HG03521 (cell line): ENCODE results near the gene PDCD1LG2.
"Not testable (repeated sequence)": the region's sequence is repeated elsewhere in the genome, so short reads cannot be mapped to it uniquely, and the experiment has no call there.

ENCODE experiments used
- ATAC-seq: cut with Tn5 transposase; IDR thresholded peaks from one replicate; pipeline ENCODE4 v1.9.1; 2021; ENCODE audit warnings: mild to moderate bottlenecking, moderate library complexity; ENCODE audit not compliant: unreplicated experiment

PDCD1LG2 gene

DNA sequence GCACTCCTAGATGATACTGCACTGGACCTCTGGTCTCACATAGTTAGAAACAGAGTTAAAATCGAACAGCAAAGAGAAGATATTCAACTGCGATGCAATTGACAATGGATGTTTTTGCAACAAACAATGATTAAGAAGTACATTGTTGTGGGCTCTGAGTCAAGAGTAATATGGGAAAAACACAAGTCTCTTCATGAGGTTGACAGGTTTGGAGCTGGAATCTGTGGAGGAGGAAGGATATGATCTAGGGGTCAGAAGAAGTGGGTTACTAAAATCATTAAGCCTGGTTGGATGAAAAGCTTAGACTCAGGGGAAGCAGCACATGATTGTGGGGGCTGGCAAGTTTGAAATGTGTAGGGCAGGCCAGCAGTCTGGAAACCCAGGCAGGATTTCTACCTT is 53.1 kb downstream of the PDCD1LG2 start:
- no peak for ATAC-seq

DNA sequence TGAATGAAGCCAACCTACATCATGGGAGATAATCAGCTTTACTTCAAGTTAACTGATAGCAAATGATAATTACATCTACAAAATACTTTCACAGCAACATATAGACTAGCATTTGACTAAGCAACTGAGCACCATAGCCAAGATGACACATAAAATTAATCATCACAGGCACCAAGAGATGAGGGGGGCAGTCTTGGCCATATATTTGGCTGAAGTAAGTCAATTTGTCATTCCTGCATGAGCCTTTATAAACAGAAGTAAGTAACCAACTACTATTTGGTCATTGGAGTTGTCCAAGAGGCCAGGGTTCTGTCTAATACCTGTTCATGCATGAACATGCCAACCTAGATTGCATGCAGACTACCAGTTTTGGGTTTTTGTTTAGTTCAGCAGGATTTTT is 53.6 kb downstream of the PDCD1LG2 start:
- ATAC-seq: no peak

DNA sequence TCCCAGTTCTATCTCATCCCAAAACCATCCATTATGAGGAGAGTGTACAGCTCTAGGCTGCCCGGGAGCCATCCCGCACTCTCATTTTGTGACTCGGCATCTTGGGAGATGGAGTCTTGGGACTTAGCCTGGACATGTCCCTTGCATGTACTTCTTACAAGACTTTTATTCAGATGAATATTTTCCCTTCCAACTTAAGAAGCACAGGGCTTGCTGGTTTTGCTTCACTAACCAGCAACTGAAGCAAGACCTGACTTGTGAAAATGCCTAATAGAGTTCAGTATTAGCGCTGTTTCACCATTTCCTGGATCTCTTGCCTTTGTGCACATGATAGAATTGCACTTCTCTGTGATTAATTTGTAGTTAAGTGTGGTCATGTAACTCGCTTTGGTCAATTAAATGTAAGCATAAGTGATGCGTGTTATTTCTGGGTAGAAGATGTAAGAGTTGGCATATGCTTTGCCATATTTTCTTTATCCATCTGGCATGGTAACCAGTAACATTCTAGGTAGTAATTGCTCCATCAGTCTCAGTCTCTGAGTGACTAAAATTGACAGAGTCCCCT is 55.8 kb downstream of the PDCD1LG2 start:
- no peak for ATAC-seq

DNA sequence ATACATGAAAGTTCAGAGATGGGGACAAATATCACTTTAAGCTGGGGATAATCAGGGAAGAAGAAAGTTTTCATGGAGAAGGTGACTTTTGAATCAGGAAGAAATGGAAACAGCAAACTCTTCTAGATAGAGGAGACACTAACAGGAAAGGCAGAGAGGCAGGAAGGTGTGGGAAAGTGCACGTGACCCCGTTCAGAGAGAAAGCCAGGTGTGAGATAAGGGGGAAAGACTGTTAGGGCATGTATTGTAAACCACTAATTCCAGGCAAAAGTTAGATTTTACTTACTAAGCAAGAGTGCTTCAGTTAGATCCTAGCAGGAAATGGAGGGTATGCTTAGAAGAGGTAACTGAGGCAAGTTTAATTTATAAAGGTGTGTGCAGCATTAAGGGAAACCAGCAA is 58.5 kb downstream of the PDCD1LG2 start:
- ATAC-seq: no peak

DNA sequence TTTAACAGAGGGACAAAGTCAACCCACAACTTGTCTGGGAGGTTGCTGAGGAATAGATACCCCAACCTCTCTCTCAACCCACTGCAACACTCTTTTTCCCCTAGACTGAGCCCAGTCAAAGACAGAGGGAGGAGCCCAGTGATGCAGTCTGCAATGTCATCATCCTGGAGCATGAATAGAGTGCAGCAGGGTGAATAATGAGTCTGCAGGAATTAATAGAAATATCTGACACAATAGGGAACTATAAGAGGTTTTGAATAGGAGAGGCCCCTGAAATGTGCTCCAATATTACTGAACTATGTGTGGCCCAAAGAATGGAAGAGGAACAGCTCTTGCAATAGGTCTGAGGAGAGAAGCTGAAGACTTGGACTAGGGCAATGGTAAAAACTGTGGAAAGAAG is 59.1 kb downstream of the PDCD1LG2 start:
- ATAC-seq: no peak

DNA sequence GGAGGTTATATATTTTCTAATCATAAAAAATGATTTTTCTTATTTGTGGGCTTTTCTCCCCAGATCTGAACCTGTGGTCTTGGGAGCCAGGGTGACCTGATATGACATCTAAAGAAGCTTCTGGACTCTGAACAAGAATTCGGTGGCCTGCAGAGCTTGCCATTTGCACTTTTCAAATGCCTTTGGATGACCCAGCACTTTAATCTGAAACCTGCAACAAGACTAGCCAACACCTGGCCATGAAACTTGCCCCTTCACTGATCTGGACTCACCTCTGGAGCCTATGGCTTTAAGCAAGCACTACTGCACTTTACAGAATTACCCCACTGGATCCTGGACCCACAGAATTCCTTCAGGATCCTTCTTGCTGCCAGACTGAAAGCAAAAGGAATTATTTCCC is 59.6 kb downstream of the PDCD1LG2 start:
- no peak for ATAC-seq

DNA sequence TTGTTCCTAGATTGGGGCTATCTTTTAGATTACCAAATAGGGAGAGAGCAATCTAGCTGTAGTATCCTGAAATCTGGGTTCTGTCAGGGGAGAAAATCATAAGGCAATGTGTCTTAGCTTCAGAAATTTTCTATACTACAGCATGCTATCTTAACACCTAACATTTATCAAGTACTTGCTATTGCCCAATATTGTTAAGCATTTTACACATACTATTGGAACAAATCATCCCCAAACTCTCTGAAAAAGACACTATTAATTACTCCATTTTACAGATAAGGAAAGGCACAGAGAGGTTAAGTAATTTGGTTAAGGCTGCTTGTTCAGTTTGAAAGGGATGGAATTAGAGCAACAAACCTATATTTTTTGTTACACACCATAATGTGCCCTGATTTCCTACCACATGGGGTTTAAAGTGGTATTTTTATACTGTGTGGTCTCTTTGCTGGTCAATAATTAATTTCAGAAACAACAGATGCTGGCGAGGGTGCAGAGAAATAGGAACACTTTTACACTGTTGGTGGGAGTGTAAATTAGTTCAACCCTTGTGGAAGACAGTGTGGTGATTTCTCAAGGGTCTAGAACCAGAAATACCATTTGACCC is 61.4 kb downstream of the PDCD1LG2 start:
- ATAC-seq: no peak

DNA sequence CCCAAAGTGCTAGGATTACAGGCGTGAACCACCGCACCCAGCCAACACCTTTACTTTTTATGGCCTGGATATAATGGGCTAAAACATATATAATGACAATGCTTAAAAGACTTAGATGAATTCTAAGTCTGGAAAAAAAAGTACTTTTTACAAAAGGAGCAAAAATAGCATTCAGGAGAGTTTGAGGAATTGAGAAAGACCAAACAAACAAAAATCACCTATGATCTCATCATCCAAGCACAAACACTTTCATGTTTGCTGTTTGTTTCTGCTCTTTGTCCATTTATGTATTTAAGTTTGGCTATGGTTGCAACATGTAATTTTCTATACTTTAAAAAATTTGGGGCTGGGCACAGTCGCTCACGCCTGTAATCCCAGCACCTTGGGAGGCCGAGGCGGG is 63.8 kb downstream of the PDCD1LG2 start:
- no peak for ATAC-seq

DNA sequence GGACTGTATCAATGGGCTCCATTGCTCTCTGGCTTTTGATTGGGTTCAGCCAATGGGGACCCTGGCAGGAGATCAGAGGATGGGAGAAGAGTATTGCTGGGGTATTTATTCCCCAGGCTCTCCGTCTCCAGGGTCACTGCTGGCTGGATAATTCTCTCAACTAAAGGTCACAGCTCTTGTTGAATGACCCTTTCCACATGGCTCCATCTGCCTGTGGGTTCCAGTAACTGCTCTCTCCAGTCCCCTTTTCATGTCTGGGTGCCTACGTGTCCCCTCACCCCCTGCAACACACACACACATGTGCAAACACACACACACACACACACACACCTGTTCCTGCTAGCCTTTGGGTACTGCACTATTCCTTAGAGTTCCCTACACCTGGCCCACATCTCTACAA is 64.7 kb downstream of the PDCD1LG2 start:
- ATAC-seq: no peak

DNA sequence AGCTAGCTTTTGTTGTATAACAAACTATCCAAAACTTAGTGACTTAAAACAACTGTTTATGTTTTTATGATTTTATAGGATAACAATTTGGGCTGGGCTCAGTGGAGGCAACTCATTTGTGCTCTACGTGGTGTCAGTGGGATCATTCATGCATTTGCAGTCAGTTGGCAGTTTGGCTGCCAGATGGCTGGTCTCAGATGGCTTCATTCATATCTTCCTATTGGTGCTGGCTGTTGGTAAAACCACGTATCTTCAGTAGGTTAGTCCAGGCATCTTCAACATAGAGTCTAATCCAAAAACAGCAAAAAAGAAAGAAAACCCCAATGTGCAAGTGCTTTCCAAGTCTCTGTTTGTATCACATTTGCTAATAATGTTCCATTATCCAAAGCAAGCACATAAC is 66.9 kb downstream of the PDCD1LG2 start:
- no peak for ATAC-seq

DNA sequence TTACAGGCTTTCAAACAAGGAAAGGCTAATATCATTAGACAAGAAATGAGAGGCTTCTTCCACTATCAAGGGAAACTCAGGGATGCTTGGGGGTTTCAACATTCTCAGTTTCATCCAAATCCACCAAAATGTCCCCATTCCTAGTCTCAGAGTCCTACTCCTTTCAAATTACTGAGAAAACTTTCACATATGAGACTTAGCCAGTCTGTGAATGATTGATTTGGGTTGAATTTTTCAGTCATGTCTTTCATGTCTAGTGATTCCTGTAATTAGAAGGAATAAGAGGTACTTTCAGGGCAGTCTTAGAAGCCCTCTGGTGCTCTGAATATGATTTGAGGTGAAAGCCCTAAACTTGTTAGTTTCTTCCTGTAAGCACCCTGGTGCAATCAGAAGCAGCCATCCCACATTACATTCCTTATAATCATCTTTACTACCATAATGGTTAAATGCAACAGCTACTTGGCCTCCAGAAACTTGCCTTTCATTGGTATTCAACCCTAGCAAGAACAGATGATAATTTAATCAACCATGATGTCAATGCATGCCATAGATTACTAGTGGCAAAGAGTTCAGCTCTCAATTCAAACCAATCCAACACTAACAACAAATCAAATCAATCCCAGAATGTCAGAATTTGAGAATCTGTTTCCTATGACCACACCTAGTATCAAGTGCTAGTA is 67.8 kb downstream of the PDCD1LG2 start:
- ATAC-seq: no peak

DNA sequence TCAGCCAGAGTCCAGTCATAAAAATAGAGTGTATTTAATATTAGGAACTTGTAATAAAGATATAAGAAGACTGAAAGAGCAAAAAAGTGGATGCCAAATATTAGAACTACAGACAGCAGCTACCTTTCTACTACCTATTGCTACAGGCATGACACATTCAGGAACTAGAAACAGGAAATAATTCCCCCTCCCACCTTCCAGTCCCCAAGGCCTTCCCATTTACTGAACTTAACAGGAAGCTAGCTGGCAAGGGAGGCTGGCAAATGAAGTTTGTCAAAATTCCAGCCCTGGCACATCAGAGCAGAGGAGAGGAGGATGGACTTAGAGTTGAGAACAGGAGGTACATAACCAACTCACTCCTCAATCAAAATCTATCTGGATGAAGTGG is 68.4 kb downstream of the PDCD1LG2 start:
- no peak for ATAC-seq

DNA sequence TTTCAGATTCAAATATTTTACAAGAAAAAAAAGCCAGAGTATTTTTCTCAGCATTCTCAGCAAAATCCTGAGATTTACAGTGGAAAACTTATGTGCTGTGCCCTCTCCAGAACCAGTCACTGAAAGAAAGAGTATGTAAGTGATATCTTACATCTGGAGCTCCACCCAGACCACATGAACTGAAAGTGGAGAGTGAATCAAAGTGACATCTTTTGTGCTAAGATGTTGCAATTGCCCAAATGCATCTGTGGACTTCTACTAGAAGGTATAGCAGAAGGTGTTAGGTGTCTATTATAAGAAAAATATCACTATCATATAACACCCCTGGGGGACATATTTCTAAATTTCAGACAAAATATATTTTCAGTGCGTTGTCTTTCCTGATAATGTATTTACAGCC is 69.5 kb downstream of the PDCD1LG2 start:
- no peak for ATAC-seq

DNA sequence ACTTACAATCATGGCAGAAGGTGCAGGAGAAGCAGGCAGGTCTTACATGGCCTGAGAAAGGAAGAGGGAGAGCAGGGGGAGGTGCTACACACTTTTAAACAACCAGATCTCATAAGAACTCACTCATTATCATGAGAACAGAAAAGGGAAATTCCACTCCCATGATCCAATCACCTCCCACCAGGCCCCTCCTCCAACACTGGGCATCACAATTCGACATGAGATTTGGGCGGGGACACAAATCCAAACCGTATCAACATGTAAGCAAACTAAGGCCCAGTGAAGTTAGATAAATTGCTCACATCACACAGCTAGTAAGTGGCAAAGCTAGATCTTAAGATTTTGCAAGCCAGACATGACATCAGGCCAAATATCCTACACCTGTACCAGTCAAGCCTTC is 70.3 kb downstream of the PDCD1LG2 start:
- no peak for ATAC-seq

DNA sequence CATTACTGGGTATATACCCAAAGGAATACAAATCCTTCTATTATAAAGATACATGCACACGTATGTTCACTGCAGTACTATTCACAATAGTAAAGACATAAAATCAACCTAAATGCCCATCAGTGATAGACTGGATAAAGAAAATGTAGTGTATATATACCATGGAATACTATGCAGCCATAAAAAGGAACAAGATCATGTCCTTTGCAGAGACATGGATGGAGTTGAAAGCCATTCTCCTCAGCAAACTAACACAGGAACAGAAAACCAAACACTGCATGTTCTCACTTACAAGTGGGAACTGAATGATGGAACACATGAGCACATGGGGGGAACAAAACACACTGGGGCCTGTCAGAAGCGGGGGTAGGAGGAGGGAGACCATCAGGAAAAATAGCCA is 71.4 kb downstream of the PDCD1LG2 start:
- not testable (repeated sequence) for ATAC-seq

DNA sequence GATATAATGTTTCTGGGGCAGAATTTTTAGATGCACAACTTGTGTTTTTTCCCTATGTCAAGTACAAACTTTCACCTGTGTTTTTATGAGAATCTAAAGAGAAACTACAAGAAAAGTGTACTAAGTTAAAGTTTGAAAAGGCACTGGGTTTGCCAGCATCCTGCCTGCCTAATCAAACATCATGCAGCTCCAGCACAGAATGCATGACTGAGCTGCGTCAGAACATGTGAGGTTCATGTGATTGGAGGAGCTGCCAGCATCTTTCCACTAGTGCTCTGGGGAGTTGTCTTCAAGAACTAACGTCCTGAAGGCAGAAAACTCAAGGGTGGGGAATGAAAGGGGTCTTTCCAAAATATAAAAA is 72.5 kb downstream of the PDCD1LG2 start:
- peak; percentile 47 for ATAC-seq

DNA sequence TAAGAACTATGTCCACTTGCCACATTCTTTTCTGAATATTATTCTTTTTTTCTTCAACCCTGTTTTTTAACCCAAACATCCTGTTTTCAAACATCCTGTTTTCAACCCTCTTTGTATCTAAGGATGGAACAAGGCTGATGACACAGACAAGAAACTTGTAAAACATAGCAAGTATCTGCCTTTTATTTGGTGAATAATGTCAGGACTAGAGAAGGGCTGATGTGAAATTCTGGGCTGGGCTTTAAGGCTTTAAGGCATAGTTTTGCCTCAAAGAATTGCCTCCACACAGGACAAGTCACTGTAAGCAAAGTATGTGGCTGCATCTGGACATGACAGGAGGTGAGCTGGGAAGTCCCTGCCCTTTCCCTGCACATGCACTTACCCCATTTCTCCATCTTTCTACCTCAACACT is 76.1 kb downstream of the PDCD1LG2 start:
- no peak for ATAC-seq

DNA sequence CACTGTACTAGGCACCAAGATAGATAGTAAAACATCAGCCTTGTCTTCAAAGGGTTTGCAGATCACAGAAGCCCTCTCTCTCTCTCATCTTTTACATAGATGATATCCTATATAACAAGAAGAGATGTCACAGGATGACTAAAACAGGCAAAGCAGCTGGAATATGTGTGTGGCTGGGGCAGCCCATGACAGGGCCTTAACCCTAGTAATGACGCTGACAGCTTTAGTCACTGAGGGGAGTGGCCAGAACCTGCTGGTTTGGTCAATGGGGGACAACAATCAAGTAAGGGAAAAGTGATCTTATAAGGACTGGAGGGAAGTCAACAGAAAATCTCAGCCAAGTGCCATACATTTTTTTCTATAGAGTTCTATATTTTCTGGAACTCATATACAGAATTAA is 76.7 kb downstream of the PDCD1LG2 start:
- ATAC-seq: no peak

DNA sequence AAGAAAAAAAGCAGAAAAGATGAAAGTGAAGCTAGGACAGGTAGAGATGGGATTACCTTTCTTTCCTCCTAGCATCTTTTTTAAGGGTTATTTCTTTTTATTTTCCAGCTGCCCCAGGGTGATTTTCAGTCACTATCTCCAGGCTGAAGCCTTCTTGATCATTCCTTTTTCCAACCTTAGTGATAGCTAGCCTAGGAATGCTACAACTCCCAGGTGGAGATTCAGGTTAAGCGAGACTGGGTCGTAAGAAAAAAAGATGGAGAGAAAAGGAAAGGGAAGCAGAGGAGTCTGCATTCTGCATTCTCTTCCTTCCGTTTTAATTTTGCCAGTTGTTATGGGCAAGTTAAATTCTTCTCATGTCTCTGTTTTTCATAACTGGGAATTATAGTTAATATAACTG is 81.9 kb downstream of the PDCD1LG2 start:
- no peak for ATAC-seq

DNA sequence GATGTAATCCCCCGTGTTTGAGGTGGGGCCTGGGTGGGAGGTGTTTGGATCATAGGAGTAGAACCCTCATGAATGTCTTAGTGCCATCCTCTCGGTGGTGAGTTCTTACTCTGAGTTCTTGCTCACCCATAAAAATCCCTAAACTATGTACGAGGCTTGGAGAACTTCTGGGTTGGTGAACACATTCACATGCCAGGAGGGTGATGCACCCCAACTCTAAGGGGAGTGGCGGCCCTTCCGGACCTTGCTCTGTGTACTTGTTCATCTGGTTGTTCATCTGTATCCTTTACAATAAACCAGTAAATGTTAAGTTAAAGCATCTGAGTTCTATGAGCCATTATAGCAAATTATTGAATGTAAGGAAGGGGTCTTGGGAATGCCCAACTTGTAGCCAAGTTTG is 82.6 kb downstream of the PDCD1LG2 start:
- ATAC-seq: no peak

DNA sequence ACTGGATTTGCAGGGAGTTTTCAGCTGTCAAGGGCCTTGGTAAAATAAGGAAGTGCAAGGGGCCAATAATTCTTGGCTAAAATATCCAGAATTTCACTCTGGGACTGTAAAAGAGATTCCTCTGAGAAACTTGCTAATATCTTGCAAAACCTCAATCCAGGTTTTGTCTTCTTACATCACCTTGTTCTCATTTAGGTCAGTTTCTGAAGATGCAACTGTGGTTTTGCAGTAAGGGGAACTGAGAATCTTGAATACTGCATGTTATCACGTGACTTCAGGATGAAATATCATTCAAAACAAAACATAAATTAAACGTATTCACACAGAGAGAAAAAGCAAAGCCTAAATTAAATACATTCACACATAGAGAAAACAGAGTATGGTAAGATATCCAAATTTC is 83.6 kb downstream of the PDCD1LG2 start:
- peak; percentile 58 for ATAC-seq

DNA sequence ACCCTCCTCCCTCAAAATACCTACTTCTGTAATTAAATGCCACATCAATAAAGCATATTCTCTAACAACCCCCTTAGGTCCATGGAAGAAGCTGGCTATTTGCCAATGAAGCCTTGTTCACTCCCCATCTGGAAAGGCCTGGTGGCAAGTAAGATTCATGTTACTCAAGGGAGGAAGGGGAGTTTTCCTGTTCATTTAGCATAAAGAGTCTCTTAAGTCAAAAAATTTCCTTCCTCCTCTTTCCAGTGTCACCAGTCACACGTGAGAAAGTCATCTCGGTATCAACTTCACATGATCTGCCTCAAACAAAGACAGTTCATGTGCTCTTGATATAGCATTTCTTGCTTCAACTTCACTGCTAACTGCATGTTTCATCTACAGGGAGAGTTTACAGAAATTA is 85.8 kb downstream of the PDCD1LG2 start:
- no peak for ATAC-seq
